IPS-20b (cell line): ENCODE results near the gene BSDC1.
"Not testable (repeated sequence)": the region's sequence is repeated elsewhere in the genome, so short reads cannot be mapped to it uniquely, and the experiment has no call there.

Experiments
- H3K27ac ChIP-seq: one replicate; pipeline ENCODE4 v1.5.1; 2013; ENCODE audit warnings: low read length
- H3K27me3 ChIP-seq: 2 replicates; pipeline ENCODE4 v1.6.1; 2013; ENCODE audit warnings: mild to moderate bottlenecking, low read length, inconsistent platforms; ENCODE audit not compliant: insufficient read depth
- H3K36me3 ChIP-seq: 2 replicates; pipeline ENCODE4 v1.6.1; 2013; ENCODE audit warnings: low read depth, mild to moderate bottlenecking, inconsistent platforms, low read length, moderate library complexity; ENCODE audit not compliant: insufficient read depth
- H3K4me1 ChIP-seq: 2 replicates; pipeline ENCODE4 v1.6.1; 2013; ENCODE audit warnings: mild to moderate bottlenecking, control low read depth, inconsistent platforms, low read length, moderate library complexity; ENCODE audit not compliant: insufficient read depth
- H3K4me3 ChIP-seq: 2 replicates; pipeline ENCODE4 v1.5.1; 2013; ENCODE audit warnings: mild to moderate bottlenecking, low read length, inconsistent platforms
- H3K9ac ChIP-seq: 2 replicates; pipeline ENCODE4 v1.6.1; 2013; ENCODE audit warnings: low read depth, mild to moderate bottlenecking, inconsistent platforms, low read length, moderate library complexity
- H3K9me3 ChIP-seq: 2 replicates; pipeline ENCODE4 v1.6.1; 2013; ENCODE audit warnings: mild to moderate bottlenecking, low read depth, low read length, inconsistent platforms; ENCODE audit not compliant: insufficient read depth

BSDC1 gene

GRCh38 chr1:32365445-32365844 lies 28.8 kb downstream of the BSDC1 start:
- H3K27me3 ChIP-seq: peaks cover 27% of the 10 kb centered on the region
- peaks cover 58% of the 10 kb centered on the region for H3K36me3 ChIP-seq
- no peaks in the 10 kb centered on the region for H3K9me3 ChIP-seq
- no peak overlapping the region for H3K4me3 ChIP-seq
- H3K4me1 ChIP-seq: peaks cover 2% of the 10 kb centered on the region; the same call in 1 of the 2 replicates
- H3K27ac ChIP-seq: no peak overlapping the region
- H3K9ac ChIP-seq: no peak overlapping the region; the same call in 1 of the 2 replicates

DNA sequence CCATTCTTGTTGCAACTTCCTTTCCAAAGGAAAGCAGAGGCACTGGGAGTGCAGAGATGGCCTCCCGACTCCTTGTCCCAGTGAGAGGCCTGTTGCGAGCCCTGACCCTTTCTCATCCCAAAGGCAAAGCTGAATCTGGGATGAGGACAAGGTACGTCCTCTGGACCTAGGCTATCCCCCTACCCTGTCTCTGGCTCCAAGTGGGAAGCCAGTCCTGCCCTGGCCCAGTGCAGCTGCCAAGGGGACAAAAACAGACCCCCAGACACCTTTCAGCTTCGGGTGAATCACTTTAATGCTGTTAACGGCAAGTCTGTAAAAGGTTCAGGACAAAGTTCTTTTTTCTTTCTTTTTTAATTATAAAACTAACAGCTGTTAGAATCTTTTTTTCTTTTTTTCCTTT lies 29.4 kb downstream of the BSDC1 start:
- Histone ChIP-seq H3K27me3 (peaks cover 31% of the 10 kb centered on the region), H3K9me3 (no peaks in the 10 kb centered on the region), H3K4me1 (peaks cover 2% of the 10 kb centered on the region; the same call in 1 of the 2 replicates), H3K36me3 (peaks cover 58% of the 10 kb centered on the region), H3K4me3 (no peak overlapping the region), H3K27ac (no peak overlapping the region), H3K9ac (no peak overlapping the region)

GRCh38 chr1:32363713-32364112 lies 30.5 kb downstream of the BSDC1 start:
- Histone ChIP-seq H3K27ac (no peak overlapping the region), H3K9ac (no peak overlapping the region), H3K36me3 (peaks cover 51% of the 10 kb centered on the region), H3K27me3 (peaks cover 34% of the 10 kb centered on the region), H3K4me3 (no peak overlapping the region), H3K4me1 (peaks cover 2% of the 10 kb centered on the region; the same call in 1 of the 2 replicates), H3K9me3 (no peaks in the 10 kb centered on the region)

- Histone ChIP-seq H3K9me3 (no peaks in the 10 kb centered on the region), H3K9ac (peak within 1 kb of the TSS; percentile 45; the same call in 1 of the 2 replicates), H3K4me3 (peak within 1 kb of the TSS; percentile 57; the same call in 1 of the 2 replicates), H3K36me3 (peaks cover 41% of the 10 kb centered on the region), H3K27ac (no peak within 1 kb of the TSS), H3K4me1 (peaks cover 2% of the 10 kb centered on the region; the same call in 1 of the 2 replicates), H3K27me3 (peaks cover 40% of the 10 kb centered on the region)
Observed at GRCh38 chr1:32362474-32363313, 31.5 kb downstream of the BSDC1 start, which contains the start of the genes FAM229A and TSSK3. Gene FAM229A, minus strand, starts transcription at chr1:32362485. Its CDS starts 394 bp downstream, at chr1:32362091. Gene TSSK3, plus strand, starts transcription at chr1:32362539. Its CDS starts 163 bp downstream, at chr1:32362702.

- Histone ChIP-seq H3K4me3 (peak overlapping the region; percentile 57; the same call in 1 of the 2 replicates), H3K9ac (peak overlapping the region; percentile 45; the same call in 1 of the 2 replicates)
Observed at GRCh38 chr1:32361674-32362473, 32.4 kb downstream of the BSDC1 start.

DNA sequence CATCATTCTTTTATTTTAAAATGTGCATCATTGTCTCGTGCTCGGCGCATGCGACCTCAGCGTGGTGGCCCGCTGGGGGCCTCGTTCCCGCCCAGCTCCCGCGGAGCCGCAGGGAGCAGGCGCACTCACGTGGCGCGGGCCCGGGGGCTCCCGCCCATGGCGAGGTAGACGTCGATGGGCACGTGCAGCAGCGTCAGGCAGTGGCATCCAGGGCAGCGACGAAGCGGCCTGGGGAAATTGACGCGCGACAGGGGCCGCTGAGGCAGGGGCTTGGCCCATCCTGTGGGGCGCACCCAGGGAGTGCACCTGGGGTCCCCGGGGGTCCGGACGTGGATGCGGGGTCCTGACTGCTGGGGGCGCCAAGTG lies 33.0 kb downstream of the BSDC1 start:
- Histone ChIP-seq H3K27me3 (peaks cover 40% of the 10 kb centered on the region), H3K4me3 (no peak overlapping the region), H3K9me3 (no peaks in the 10 kb centered on the region), H3K27ac (no peak overlapping the region), H3K4me1 (peaks cover 2% of the 10 kb centered on the region; the same call in 1 of the 2 replicates), H3K36me3 (peaks cover 27% of the 10 kb centered on the region), H3K9ac (no peak overlapping the region)

More at GRCh38 chr1:32361674-32362473, 32.4 kb downstream of the BSDC1 start:
- Histone ChIP-seq H3K36me3 (peaks cover 32% of the 10 kb centered on the region), H3K27ac (no peak overlapping the region), H3K9me3 (no peaks in the 10 kb centered on the region), H3K4me1 (peaks cover 2% of the 10 kb centered on the region; the same call in 1 of the 2 replicates), H3K27me3 (peaks cover 40% of the 10 kb centered on the region)

DNA sequence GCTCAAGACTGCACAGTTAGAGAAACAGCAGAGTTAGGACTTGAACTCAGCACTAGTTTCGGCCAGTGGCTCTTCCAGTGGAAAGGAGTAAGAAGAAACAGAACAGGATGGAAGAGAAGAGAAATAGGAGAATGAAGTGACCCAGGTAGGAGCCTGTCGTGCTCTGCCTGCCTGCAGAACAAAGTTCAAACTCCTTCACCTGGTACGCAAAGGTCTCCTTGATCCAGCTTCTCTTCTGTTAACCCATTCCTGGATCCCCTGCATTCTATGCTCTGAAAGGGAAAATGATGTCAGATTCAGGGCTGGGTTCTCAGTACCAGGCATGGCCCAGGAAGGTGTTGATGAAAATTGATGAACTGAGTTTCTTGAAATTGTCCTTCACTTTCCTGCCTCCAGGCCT lies 35.8 kb downstream of the BSDC1 start:
- Histone ChIP-seq H3K36me3 (peaks cover 3% of the 10 kb centered on the region; the same call in 1 of the 2 replicates), H3K9ac (no peak overlapping the region), H3K9me3 (no peaks in the 10 kb centered on the region), H3K4me1 (peaks cover 2% of the 10 kb centered on the region; the same call in 1 of the 2 replicates), H3K27ac (no peak overlapping the region), H3K4me3 (no peak overlapping the region), H3K27me3 (peaks cover 40% of the 10 kb centered on the region)

DNA sequence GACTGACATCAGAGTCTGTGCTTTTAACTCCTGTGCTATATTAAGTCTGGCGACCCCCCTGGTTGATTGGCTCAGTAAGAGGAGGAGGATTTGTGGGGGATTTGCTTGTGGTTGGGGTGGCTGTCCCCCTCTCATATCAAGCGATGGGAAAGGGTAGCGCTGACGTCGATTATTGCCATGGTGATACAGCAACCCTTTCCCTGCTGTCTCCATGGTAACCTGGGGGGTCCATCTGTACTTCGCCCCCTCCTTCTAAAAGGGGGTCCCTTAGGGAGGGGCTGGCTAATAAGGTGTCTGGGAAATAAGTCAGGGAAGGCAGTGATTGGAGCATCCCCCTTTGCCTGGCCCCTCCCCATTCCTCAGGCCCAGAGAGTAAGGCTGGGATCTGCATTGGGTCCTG lies 36.6 kb downstream of the BSDC1 start:
- no peak overlapping the region for H3K27ac ChIP-seq
- peaks cover 37% of the 10 kb centered on the region for H3K27me3 ChIP-seq

DNA sequence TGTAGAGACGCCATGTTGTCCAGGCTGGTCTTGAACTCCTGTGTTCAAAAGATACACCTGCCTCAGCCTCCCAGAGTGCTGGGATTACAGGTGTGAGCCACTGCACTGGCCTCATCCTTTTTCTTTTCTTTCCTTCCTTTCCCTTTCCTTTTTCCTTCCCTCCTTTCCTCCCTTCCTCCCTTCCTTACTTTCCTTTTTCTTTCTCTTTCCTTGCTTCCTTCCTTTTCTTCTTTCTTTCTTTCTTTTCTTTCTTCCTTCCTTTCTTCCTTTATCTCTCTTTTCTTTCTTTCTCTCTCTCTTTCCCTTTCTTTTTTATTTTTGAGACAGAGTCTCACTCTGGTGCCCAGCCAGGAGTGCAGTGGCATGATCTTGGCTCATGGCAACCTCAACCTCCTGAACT lies 37.8 kb downstream of the BSDC1 start:
- Histone ChIP-seq H3K36me3 (no peaks in the 10 kb centered on the region), H3K9me3 (no peaks in the 10 kb centered on the region), H3K4me3 (no peak overlapping the region), H3K27me3 (peaks cover 30% of the 10 kb centered on the region), H3K4me1 (peaks cover 3% of the 10 kb centered on the region; the same call in 1 of the 2 replicates), H3K27ac (no peak overlapping the region), H3K9ac (no peak overlapping the region)

More for the DNA sequence above, 36.6 kb downstream of the BSDC1 start:
- no peaks in the 10 kb centered on the region for H3K36me3 ChIP-seq
- H3K9ac ChIP-seq: no peak overlapping the region
- no peak overlapping the region for H3K4me3 ChIP-seq
- H3K9me3 ChIP-seq: no peaks in the 10 kb centered on the region
- peaks cover 3% of the 10 kb centered on the region; the same call in 1 of the 2 replicates for H3K4me1 ChIP-seq

DNA sequence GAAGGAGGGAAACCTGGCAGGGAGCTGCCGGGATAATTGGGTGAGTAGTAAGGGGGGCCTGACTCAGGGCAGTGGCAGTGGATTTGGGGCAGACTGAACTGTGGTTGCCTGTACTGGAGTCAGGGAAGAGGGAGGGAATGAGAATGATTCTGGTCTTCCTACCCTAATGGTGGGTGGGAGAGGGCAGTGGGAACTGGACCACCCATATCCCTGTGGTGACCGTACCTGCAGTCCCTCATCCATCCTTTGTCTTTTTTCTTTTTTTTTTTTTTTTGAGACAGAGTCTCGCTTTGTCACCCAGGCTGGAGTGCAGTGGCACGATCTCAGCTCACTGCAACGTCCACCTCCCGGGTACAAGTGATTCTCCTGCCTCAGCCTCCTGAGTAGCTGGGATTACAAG lies 38.5 kb downstream of the BSDC1 start:
- H3K27ac ChIP-seq, H3K4me3 ChIP-seq, H3K9ac ChIP-seq, H3K4me1 ChIP-seq, H3K36me3 ChIP-seq, H3K9me3 ChIP-seq: not testable (repeated sequence)
- peaks cover 25% of the 10 kb centered on the region for H3K27me3 ChIP-seq

GRCh38 chr1:32353886-32354570 lies 40.2 kb downstream of the BSDC1 start:
- peaks cover 32% of the 10 kb centered on the region for H3K27me3 ChIP-seq
- H3K9me3 ChIP-seq: peaks cover 8% of the 10 kb centered on the region
- H3K36me3 ChIP-seq: no peaks in the 10 kb centered on the region
- H3K4me3 ChIP-seq: no peak overlapping the region
- no peak overlapping the region for H3K27ac ChIP-seq
- no peak overlapping the region for H3K9ac ChIP-seq
- H3K4me1 ChIP-seq: peaks cover 3% of the 10 kb centered on the region; the same call in 1 of the 2 replicates
